Measurements from ENCODE around the gene GDI1. TPM values are rescaled to one million over a fixed set of nuclear protein-coding genes. Genes with fewer than 3 reads are reported as not detected.
A peak's percentile ranks its signal among the peaks of the same experiment; 100 is the strongest.

The GDI1 gene
- total RNA-seq, 1 donor from 2014 or later, result 143 TPM

DNA sequence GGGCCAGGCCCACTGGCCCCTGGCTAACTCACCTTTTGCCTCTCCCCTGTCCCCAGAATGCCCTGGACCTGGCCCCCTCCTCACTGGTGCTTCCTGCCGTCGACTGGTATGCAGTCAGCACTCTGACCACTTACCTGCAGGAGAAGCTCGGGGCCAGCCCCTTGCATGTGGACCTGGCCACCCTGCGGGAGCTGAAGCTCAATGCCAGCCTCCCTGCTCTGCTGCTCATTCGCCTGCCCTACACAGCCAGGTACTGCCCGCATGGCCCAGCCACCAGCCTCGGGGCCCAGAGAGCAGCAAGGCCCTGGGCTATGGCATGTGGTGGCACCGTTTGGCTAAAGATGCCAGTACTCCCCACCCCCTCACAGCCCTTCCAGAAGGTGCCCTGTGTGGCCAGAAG, 4.7 kb upstream of the GDI1 start:
- Histone ChIP-seq H3K27me3 (ENCODE audit: insufficient read depth, low read length) (no peaks in the 10 kb centered on the region), H3K4me1 (ENCODE audit: insufficient read depth, low read length) (no peaks in the 10 kb centered on the region), H3K79me2 (ENCODE audit: insufficient read depth, low read length) (peaks cover 32% of the 10 kb centered on the region), H3K4me3 (ENCODE audit: insufficient read depth, low read depth, low read length) (no peak overlapping the region), H3K9me3 (ENCODE audit: insufficient read depth, low read depth, low read length) (no peaks in the 10 kb centered on the region), H2AFZ (ENCODE audit: low read depth, low read length) (no peak overlapping the region), H3K27ac (ENCODE audit: low read depth, low read length) (no peak overlapping the region), H3K4me2 (ENCODE audit: low read length) (no peak overlapping the region), H3K9ac (ENCODE audit: low read length) (no peak overlapping the region), H3K36me3 (ENCODE audit: insufficient read depth, low read length) (no peaks in the 10 kb centered on the region), H4K20me1 (ENCODE audit: insufficient read depth, low read length) (peaks cover 21% of the 10 kb centered on the region)
- no peak for FAIRE-seq
- H3K27ac Mint-ChIP-seq (ENCODE audit: unreplicated experiment), result no peak overlapping the region
- H3K4me3 Mint-ChIP-seq (ENCODE audit: unreplicated experiment), result peak overlapping the region; percentile 8
- H3K9me3 Mint-ChIP-seq (ENCODE audit: unreplicated experiment), result no peaks in the 10 kb centered on the region
- no peaks in the 10 kb centered on the region for H3K36me3 Mint-ChIP-seq (ENCODE audit: low read depth, unreplicated experiment)
- DNase-seq (ENCODE audit: low read depth), result no peak
- TF ChIP-seq EZH2 (IDR thresholded peaks at IDR 0.05; ENCODE audit: insufficient read depth, low read length), result no peak
- TF ChIP-seq, protein P1, sequence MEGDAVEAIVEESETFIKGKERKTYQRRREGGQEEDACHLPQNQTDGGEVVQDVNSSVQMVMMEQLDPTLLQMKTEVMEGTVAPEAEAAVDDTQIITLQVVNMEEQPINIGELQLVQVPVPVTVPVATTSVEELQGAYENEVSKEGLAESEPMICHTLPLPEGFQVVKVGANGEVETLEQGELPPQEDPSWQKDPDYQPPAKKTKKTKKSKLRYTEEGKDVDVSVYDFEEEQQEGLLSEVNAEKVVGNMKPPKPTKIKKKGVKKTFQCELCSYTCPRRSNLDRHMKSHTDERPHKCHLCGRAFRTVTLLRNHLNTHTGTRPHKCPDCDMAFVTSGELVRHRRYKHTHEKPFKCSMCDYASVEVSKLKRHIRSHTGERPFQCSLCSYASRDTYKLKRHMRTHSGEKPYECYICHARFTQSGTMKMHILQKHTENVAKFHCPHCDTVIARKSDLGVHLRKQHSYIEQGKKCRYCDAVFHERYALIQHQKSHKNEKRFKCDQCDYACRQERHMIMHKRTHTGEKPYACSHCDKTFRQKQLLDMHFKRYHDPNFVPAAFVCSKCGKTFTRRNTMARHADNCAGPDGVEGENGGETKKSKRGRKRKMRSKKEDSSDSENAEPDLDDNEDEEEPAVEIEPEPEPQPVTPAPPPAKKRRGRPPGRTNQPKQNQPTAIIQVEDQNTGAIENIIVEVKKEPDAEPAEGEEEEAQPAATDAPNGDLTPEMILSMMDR (IDR thresholded peaks at IDR 0.05; ENCODE audit: insufficient read depth, low read depth, low read length), result no peak
- no peaks in the 10 kb centered on the region for H3K27me3 Mint-ChIP-seq (ENCODE audit: low read depth, unreplicated experiment)
- peaks cover 16% of the 10 kb centered on the region for H3K4me1 Mint-ChIP-seq (ENCODE audit: low read depth, unreplicated experiment)

DNA sequence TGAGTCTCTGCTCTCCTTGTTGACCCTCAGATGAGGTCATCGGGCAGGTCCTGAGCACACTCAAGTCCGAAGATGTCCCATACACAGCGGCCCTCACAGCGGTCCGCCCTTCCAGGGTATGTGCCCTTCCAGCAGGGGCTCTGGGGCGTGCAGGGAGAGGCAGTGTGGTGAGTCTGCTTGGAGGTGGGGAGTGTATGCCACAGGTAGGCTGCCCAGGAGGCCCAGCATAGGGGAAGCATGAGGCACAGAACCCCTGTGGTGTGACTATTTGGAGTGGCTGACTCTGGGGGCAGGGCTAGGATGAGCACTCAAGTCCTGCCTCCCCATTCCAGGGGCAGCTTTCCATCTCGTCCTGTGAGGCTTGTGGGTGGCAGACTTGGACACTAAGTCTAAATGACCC, 3.3 kb upstream of the GDI1 start:
- H3K9me3 Mint-ChIP-seq (ENCODE audit: unreplicated experiment), result no peaks in the 10 kb centered on the region
- DNase-seq (ENCODE audit: low read depth) (no peak), FAIRE-seq (no peak)
- no peak overlapping the region for H3K27ac Mint-ChIP-seq (ENCODE audit: unreplicated experiment)
- H3K36me3 Mint-ChIP-seq (ENCODE audit: low read depth, unreplicated experiment), result no peaks in the 10 kb centered on the region
- TF ChIP-seq, protein P1 (IDR thresholded peaks at IDR 0.05; ENCODE audit: insufficient read depth, low read depth, low read length), result no peak
- no peak for TF ChIP-seq EZH2 (IDR thresholded peaks at IDR 0.05; ENCODE audit: insufficient read depth, low read length)
- Histone ChIP-seq H3K27ac (ENCODE audit: low read depth, low read length) (no peak overlapping the region), H3K79me2 (ENCODE audit: insufficient read depth, low read length) (peaks cover 45% of the 10 kb centered on the region), H3K4me3 (ENCODE audit: insufficient read depth, low read depth, low read length) (no peak overlapping the region), H3K4me1 (ENCODE audit: insufficient read depth, low read length) (peaks cover 5% of the 10 kb centered on the region), H3K36me3 (ENCODE audit: insufficient read depth, low read length) (no peaks in the 10 kb centered on the region), H3K27me3 (ENCODE audit: insufficient read depth, low read length) (no peaks in the 10 kb centered on the region), H3K9ac (ENCODE audit: low read length) (no peak overlapping the region), H3K9me3 (ENCODE audit: insufficient read depth, low read depth, low read length) (no peaks in the 10 kb centered on the region), H2AFZ (ENCODE audit: low read depth, low read length) (no peak overlapping the region), H3K4me2 (ENCODE audit: low read length) (no peak overlapping the region), H4K20me1 (ENCODE audit: insufficient read depth, low read length) (peaks cover 31% of the 10 kb centered on the region)
- no peak overlapping the region for H3K4me3 Mint-ChIP-seq (ENCODE audit: unreplicated experiment)
- no peaks in the 10 kb centered on the region for H3K27me3 Mint-ChIP-seq (ENCODE audit: low read depth, unreplicated experiment)
- H3K4me1 Mint-ChIP-seq (ENCODE audit: low read depth, unreplicated experiment), result peaks cover 15% of the 10 kb centered on the region

DNA sequence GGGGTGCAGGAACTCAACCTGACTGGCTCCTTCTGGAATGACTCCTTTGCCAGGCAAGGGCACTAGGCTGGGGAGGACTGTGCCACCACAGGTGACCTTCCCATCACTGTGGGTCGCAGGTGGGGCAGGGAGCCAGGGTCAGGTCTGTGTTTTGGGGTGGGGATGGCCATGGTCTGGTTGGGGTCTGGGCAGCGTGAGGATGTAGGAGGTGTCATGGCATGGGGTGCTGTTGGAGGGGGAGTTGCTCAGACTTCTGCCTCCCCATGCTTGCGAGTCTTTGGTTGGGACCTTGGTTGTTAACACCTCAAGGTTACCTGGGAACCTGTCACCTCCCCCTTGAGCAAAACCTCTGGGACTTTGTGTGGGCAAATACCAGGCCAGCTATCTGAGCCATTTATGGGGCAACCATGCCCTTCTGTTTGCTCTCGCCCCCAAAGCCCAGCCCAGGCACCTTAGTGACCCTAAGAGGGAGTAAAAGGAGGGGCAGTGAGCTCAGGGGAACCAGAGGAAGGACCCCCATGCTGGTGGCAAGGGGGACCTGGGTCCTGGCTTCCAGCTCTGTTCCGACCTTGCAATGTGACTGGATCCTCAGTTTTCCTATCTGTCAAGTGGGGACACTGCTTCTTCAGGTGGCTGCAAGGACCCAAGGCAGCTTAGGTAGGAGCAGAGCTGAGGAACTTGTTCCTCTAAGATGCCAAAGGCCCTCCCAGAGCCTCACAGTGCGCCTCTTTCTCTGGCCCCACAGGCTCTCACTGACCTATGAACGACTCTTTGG, 2.4 kb upstream of the GDI1 start:
- DNase-seq (ENCODE audit: low read depth) (no peak), FAIRE-seq (no peak)
- Histone ChIP-seq H3K4me3 (ENCODE audit: insufficient read depth, low read depth, low read length) (no peak overlapping the region), H3K79me2 (ENCODE audit: insufficient read depth, low read length) (peaks cover 46% of the 10 kb centered on the region), H2AFZ (ENCODE audit: low read depth, low read length) (no peak overlapping the region), H3K4me2 (ENCODE audit: low read length) (no peak overlapping the region), H3K4me1 (ENCODE audit: insufficient read depth, low read length) (peaks cover 7% of the 10 kb centered on the region), H3K9ac (ENCODE audit: low read length) (no peak overlapping the region), H3K9me3 (ENCODE audit: insufficient read depth, low read depth, low read length) (no peaks in the 10 kb centered on the region), H3K36me3 (ENCODE audit: insufficient read depth, low read length) (no peaks in the 10 kb centered on the region), H3K27ac (ENCODE audit: low read depth, low read length) (no peak overlapping the region), H3K27me3 (ENCODE audit: insufficient read depth, low read length) (no peaks in the 10 kb centered on the region), H4K20me1 (ENCODE audit: insufficient read depth, low read length) (peaks cover 34% of the 10 kb centered on the region)
- TF ChIP-seq EZH2 (IDR thresholded peaks at IDR 0.05; ENCODE audit: insufficient read depth, low read length), result no peak
- TF ChIP-seq, protein P1 (IDR thresholded peaks at IDR 0.05; ENCODE audit: insufficient read depth, low read depth, low read length), result no peak
- Mint-ChIP-seq H3K4me3 (ENCODE audit: unreplicated experiment) (no peak overlapping the region), H3K9me3 (ENCODE audit: unreplicated experiment) (no peaks in the 10 kb centered on the region), H3K36me3 (ENCODE audit: low read depth, unreplicated experiment) (no peaks in the 10 kb centered on the region), H3K27me3 (ENCODE audit: low read depth, unreplicated experiment) (no peaks in the 10 kb centered on the region), H3K4me1 (ENCODE audit: low read depth, unreplicated experiment) (peaks cover 10% of the 10 kb centered on the region), H3K27ac (ENCODE audit: unreplicated experiment) (no peak overlapping the region)

Measured in astrocyte (in vitro differentiated cells and primary cell).